ENCODE results near the gene MAIP1.

MAIP1 gene

DNA sequence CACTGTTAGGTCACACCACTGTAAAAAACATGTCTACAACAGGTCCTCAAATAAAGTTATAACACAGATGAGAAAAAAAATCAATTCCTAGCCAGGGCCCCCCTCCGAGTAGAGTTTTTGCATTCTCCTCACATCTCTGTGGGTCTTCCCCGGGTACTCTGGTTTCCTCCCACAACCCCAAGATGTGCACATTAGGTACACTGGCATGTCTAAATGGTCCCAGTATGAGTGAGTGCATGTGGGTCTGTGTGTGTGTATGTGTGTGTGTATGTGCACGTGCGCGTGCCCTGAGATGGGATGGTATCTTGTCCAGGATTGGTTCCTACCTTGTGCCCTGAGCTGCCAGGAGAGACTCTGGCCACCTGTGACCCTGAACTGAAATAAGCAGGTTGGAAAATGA lies 5.0 kb upstream of the MAIP1 start:
- no peak for DNase-seq

DNA sequence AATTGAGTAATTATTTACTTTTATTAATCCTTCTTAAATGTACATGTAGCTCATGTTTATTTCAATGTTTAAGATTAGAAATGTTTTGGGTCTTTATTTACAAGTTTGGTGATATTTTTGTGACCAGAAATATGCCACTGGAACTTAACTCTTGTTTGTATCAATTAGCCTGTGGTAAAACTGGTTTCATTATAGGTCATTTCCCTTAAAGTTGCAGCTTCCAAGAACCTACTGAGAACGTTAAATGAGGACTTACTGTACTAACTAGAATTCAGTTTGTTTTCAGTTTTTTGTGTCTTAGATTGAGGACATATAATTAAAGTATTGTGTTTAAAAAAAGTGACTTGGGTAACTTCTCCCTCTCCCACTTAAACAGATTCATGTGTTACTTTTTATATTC lies 4.4 kb upstream of the MAIP1 start:
- no peak for DNase-seq

DNA sequence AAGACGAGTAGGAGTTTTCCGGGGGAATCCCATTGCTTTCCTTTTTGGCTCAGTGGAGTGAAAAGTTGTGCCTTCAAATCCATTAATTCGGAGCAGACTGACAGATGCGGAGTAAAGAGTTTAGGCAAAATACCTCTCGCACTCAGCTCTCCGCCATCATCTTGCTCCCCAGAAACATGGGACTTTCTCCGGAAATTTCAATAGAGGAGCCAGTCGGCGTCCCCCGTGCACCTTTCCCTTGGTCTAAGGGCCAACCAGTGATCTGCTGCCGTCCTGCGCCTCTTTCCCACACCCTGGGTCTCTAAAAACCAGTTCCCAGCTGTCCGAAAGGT lies 409 bp upstream of the MAIP1 start:
- DNase-seq = no peak

DNA sequence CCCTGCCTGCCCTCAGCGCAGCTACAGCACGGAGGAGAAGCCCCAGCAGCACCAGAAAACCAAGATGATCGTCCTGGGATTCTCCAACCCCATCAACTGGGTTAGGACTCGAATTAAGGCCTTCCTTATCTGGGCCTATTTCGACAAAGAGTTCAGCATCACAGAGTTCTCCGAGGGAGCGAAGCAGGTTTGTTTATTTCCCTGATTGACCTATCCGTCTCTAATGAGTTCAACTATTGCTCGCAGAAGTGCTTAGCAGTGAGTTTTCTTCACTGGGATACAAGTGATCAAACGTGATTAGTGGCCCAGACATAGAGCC lies 639 bp downstream of the MAIP1 start:
- DNase-seq = no peak

DNA sequence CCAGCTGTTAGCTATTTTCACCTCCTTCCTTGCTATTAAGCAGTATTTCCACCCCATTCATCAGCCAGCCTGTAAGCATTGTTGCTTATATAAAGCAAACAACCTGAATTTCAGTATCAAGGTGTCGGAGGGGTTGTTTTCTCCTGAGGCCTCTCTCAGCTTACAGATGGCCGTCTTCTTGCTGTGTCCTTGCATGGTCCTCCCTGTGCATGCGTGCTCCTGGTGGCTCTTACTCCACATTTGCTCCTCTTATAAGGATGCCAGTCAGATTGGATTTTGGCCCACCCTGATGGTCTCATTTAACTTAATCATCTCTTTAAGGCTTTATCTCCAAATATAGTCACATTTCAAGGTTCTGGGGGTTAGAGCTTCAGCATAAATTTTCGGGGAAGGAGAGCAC lies 2.6 kb downstream of the MAIP1 start:
- DNase-seq = no peak

DNA sequence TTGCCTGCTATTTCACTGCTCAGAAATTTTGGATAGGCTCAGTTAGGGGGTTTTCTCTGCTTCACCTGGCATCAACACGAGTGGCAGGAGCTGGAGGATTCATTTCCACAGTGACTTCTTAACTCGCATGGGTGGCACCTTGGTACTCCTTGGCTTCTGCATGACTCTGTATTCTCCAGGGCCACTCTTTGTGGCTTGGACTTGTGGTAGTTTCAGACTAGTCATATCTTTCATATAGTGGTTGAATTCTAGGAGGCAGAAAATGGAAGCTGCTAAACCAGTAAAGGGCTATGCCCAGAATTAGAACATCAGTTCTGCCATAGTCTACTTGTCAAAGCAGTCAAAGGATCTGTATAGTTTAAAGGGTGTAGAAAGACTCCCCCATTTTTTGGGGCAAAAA lies 6.8 kb downstream of the MAIP1 start:
- no peak for DNase-seq

DNA sequence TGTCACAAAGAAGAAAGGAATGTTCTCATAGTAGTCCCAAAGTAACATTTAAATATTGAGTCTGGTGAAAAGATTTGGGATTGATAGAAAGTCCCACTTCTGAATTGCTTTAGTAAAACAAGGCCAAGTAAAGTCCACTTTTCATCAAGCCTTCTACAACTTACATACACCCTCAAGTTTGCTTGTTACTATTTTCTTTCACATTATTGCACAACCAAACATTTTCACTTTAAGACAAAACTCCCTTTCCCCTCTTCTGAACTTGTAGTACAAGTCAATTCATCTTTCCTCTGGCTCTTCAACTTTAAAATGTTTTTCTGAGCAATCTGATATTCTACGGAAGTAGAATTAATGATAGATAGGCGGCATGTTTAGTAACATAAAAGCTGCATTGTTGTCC lies 11.0 kb downstream of the MAIP1 start:
- DNase-seq = no peak

DNA sequence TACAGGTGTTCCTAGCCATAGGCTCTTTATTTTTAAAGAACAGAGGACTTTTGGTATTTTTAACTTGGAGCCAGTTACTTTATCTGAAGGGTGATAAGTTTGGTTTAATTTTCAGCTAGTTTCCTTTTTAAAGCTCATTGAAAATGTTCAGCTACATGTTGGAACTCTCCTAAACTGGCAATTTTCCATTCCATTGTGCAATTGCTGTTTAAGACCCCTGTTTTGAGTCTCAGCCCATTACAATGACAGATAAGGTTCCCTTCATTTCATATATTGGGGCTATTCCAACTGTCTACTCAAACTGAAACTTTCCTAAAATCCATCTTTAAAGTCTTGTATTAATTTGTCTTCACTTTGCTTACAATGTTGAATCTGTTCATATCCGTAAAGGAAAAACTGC lies 11.6 kb downstream of the MAIP1 start:
- DNase-seq = no peak

DNA sequence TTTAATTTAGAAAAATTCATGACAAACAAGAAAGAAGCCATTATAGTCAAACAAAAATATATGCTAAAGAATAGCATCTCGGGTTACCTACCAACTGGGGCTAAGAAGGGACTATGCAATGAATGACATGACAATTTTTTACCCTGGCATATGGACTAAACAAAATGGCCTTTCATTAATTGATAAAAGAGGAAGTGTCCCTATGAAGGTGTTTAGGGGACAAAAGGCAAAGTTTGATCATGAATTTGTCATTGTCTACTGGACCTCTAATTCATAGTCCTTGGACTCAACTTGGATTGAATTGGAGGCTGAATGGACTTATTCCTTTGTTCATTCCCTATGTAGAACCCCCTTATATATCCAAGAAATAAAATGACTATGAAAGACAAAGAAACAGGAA lies 12.7 kb downstream of the MAIP1 start:
- DNase-seq = no peak

DNA sequence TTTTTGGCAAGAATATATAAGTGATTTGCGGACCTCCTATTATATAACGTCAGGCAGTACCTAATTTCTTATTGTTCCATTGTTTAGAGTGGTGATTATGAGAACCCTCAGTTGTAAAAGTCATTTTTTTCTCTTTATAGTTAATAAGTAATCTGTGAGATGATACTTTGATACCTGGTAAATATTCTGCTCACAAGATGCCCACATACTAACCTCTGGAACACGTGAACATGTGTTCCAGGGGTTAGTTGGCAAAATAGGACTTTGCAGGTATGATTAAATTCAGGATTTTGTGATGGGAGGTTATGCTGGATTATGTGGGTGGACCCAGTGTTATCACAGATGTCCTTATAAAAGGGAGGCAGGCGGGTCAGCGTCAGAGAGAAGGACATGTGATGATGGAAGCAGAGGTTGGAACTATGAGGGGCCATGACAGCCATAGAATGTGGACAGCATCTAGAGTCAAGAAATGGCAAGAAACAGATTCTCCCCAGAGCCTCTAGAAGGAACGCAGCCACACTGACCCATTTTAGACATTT lies 16.8 kb downstream of the MAIP1 start:
- no peak for DNase-seq

DNA sequence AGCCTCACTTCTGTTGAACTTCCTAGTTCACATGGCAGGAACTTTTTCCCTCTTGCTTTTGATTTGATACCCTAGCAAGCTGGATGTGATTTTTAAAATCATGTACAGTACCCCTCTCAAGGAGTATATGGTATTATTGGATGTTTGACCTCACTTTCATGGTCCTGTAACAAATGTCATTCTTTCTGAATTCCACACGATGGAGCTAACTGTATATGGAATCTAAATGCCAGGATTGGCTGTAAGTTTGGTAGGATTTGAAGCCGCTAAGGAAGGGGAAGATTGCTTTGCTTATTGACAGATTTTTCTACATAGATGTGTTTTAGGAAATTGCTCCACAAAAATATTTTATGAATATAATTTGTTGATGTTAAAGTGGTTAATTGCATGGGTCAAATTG lies 18.3 kb downstream of the MAIP1 start:
- no peak for DNase-seq

DNA sequence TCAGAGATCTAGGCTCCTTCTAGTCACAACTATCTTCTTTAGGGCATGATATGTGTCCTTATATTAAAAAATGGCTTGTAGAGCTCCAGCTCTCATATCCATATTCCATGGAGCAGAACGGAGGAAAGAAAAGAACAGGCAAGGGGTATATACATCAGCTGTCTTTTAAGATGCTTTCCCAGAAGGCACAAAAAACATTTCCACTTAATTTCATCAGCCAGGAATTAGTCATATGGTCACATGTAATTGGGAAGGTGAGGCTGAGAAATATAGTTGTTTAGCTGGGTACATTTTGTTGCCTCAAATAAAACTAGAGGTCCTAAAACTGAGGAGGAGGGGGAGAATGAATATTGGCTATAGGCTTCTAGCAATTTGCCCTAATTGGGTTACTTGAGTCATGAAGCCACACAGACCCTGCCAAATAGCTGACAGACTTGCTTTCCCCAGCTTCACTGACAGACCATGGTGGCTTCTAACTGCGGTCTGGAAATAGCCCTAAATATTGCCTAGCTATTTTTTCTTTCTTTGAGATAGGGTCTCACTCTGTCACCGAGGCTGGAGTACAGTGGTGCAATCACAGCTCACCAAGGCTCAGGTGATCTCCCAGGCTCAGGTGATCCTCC lies 20.0 kb downstream of the MAIP1 start:
- no peak for DNase-seq

DNA sequence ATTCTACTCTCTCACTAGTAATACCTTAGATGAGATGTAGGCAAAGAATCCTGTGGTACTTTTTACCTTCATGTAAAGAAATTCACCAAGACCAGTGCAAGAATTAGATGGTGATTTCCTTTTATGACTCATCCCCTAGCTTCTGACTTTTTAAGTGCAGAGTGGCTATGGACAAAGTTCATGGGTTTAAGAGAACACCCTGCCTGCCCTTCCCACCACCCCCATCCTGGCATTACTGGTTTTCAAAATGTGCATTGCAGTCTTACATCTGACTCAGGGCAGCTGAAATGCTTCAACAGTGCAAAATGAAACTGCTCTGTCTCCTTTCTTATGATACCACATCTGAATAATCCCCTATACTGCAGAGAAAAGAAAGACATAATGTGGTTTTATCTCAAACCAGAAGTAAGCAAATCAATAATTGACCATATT lies 22.6 kb downstream of the MAIP1 start:
- DNase-seq = no peak

DNA sequence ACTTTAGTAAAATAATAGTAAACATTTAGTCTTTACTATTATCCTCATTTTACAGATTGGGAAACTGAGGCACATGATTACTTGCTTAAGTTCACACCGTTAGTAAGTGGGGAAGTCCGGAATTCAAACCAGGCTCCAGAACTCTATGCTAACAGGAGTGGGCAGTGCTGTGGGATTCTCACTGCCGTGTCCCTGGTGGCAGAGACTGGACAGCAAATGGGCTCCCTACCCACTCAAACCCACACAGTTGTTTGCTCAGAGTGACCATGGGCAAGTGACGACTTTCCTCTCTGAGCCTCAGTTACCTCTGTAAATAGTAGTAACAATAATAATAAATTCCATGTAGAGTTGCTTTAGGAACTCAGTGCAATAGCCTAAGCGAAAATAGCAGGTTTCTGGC lies 24.0 kb downstream of the MAIP1 start:
- DNase-seq = no peak

DNA sequence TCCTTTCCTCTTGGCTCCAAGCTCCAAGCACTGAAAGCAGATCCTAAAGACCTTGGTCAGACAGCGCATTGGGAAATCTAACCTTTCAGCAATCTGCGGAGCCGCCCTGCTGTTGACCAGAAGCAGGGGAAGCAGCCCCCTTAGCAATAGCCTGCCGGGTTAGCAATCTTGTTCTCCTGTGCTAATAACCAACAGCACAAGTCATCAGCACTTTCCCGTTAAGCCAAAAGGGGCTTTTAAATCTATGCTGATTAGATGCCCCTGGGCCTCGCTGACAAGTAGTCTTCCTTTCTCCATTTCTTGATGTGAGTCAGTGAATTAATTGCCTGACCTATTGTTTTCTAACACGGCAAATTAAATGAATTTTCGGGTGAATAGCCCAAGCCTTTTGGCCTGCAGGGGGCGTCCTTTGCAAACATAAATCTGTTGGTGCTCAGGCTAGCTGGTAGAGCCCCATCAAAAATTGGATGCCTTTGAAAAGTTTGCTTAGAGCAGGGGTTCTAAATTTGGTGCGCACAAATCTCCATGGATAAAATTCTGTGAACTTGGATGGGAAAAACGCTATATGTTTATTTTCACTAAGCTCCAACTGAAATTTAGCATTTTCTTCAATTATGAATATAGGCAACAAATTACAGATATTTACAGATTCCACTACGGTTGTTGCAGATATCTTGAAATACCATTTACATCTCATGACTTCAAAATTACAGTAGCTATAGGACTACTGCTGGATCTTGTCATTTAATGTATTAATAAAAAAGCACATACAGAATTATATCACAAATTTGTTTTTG lies 24.6 kb downstream of the MAIP1 start:
- peak; percentile 64 for DNase-seq

DNA sequence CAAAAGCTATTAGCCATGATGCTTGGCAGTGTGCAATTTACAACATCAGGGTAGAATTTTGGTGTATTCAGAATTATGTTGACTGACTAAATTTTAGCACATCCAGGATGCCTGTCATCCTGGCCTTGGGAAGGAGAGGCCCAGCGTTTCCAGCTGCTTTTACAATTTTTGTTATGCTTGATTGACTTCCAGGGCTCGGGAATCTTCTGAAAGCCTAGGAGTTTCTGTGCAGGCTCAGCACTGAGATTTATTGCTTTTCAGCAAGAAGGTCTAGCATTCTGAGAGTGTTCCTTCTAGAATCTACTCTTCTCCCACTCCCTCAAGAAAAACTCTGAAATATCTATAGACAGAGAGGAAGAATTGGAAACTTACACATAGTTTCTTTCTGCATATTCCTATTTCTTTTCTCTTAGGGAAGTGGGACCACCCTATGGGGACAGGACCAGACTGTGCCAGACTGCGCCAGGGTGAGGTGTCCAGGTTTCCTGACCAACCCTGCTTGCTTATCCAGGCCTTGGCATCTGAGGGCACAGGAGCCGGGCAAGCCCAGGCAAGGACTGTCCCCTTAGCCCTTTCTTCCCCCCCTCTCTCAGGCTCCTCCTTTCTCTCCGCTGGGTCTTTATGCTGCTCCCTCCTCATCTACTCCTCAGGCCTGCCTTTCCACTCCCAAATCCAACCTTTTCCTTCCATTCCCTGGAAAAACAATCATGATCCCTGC lies 26.9 kb downstream of the MAIP1 start:
- no peak for DNase-seq

DNA sequence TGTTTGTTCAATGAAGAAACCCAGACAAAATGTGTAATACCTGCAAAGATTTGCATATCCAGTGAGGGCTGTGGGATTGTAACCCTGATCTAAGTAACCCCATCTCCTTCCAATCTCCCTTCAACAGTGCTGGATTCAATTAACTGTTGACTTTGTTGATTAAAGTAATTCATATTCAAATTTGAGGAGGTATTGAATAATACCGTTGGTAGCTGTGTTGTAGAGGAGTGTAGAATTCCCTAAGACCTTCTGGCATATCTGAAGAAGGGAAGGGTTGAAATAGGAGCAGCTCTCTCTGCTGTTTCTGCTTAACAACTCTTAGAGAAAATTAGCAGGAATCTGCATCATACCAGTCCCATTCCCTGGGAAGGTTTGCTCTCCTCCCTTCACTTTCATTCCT lies 28.2 kb downstream of the MAIP1 start:
- DNase-seq = no peak

DNA sequence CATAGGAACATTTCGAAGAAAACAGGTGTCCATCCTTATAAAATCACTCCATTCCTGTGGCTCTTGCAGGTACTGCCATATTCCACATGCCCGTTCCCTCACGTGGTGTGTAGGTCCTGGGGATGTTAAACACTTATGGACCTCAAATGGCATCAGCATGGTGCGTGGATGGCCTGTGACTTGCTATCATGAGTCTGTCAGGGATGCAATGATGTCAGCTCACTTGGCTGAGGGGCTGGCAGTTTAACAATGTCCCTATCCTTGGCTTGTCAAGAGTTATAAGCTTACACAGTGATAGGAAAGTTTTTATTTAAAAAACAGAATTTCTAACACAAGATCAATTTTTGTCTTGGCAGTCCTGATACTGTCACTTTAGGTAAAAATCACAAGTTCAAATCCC lies 28.8 kb downstream of the MAIP1 start:
- no peak for DNase-seq

DNA sequence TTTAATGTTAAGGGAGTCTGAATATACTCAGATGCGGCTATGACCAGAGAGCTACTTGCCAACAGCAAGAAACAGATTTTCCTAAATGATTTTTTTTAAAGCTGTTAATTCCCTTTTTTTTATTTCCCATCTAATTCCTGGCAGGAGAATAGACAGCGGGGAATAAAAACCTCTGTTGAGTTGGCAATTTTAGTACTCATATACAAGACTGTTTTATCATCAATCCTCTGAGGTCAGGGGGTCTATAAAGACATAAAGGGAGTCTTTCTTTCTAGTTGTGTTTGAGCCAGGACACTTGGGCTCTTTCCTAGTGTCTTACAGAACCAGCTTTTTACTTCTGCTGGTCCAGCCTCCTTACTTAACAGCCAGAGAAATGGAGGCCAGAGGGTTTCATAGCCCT lies 29.4 kb downstream of the MAIP1 start:
- no peak for DNase-seq

DNA sequence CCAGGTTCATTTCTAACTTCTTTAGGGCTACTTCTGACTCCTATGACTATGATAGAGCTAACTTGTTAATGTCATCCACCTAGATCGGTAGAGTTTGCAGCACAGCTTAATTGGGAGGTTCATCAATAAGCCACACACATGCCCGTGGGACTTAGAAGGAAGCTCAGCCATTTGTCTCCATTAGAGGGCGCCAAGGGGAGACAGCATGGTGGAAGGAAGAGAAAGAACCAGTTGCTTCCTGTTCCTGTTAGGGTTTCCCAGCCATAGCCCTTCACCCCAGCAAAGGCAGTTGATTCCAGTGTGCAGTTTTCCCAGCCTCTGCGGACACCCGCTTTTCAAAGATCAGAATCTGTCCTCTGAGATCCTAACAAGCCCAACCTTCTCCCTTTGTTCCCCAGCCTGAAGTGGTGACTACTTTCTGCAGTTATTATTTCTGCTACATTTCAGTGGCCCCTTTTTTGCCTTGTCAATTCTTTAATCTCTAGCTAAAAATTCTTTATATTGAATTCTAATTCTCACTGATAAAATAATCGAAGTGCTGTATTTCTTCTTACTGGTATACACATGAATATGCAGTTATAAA lies 30.3 kb downstream of the MAIP1 start:
- DNase-seq = peak; percentile 51

DNA sequence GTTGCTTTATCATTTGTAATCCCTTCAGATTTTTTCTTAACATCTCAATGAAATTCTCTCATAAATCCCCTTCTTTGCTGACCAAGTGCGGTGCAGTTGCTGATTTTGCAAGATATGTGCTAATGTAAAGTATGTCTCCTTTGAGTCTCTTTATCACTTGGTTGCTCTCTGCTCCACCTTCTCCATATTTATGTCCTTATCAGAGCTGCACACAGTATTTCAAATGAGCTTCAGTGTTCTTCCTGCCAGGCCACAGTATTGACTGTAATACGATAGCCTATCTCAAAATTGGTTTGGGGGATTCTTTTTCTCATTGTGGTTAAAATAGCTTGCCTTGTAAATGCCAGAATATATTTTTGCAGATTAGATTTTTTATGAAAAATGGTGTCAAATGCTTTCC lies 32.2 kb downstream of the MAIP1 start:
- DNase-seq = no peak

DNA sequence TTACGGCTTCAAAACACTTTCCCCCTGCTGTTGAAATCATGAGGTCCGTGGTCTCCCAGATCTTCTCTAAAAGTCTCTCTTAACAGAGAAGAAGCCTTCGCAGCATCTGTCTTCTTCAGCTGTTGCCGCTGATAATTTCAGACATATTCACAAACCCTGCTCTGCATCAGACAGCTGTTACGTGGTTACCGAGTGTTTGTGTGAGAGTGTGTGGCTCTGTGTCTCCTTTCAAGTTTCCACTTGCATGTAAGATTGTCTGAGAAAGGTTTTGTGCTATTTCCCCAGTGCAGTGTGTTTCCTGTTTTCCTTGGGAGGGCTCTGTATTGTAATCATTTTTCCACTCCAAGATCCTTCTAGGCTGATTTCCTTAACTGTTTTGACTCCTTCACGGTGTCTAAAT lies 32.8 kb downstream of the MAIP1 start:
- DNase-seq = no peak

DNA sequence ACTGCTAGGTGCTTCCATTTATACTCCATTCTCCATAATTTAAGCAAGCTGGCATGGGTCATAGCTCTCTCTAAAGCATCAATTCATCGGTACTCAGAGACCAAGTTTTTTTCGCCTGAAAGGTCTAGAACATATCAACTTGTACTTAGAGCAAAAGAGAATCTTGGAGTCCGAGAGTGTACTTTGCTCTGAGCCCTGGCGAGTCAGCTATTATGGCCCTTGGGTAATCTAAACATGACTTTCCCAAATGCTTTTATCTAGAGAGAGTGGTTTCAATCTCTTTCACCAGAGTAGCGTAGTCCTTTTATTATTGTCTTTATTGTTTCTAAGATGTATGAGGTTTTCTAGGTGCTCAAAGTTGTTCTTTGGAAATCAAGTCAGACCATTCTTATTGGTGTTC lies 34.4 kb downstream of the MAIP1 start:
- no peak for DNase-seq

DNA sequence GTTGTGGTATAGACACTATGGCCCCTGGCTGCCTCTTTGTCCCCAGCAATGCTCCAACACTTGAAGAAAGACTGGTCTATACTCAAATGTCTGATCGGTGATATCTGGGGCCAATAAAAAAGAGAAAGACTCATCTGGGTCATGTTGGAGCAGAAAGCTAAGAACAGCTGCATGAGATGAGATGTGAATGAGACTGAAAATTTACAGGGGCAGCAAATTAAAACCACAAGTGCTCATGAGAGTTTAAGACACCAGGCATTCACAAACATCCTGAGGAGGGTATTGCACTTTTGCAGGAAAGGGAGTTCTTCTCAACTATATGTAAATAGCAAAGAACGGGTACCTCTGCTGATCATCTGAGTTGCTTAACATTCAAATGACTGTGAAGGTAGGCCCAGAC lies 36.3 kb downstream of the MAIP1 start:
- no peak for DNase-seq
